GM19455 (cell line): ENCODE results near the gene LRRC10B.

Experiments
- ATAC-seq: cut with Tn5 transposase; IDR thresholded peaks from one replicate; pipeline ENCODE4 v1.9.1; 2021; ENCODE audit not compliant: unreplicated experiment

Gene LRRC10B

GRCh38 chr11:61528114-61528513 lies 19.6 kb downstream of the LRRC10B start:
- ATAC-seq = no peak

- ATAC-seq = no peak
These were observed 21.1 kb downstream of the LRRC10B start for GRCh38 chr11:61529537-61530225.

GRCh38 chr11:61531044-61531443 lies 22.5 kb downstream of the LRRC10B start:
- ATAC-seq = no peak

- ATAC-seq = no peak
These were observed 23.8 kb downstream of the LRRC10B start for GRCh38 chr11:61532134-61533038.

GRCh38 chr11:61533039-61533375 lies 24.5 kb downstream of the LRRC10B start:
- ATAC-seq = no peak

GRCh38 chr11:61533401-61533800 lies 24.9 kb downstream of the LRRC10B start:
- ATAC-seq = no peak

GRCh38 chr11:61534025-61534932 lies 25.7 kb downstream of the LRRC10B start:
- ATAC-seq = no peak

- no peak for ATAC-seq
These were observed 26.6 kb downstream of the LRRC10B start for GRCh38 chr11:61534933-61535839.

GRCh38 chr11:61535998-61536675 lies 27.6 kb downstream of the LRRC10B start:
- ATAC-seq = no peak

- ATAC-seq = no peak
These were observed 28.2 kb downstream of the LRRC10B start for GRCh38 chr11:61536676-61537270.

- ATAC-seq = no peak
These were observed 28.8 kb downstream of the LRRC10B start for GRCh38 chr11:61537326-61537725.

- ATAC-seq = no peak
These were observed 30.1 kb downstream of the LRRC10B start for GRCh38 chr11:61538636-61538961.

- no peak for ATAC-seq
These were observed 30.5 kb downstream of the LRRC10B start for GRCh38 chr11:61539006-61539405.

- ATAC-seq = no peak
These were observed 31.3 kb downstream of the LRRC10B start for GRCh38 chr11:61539831-61540357.

GRCh38 chr11:61540528-61540927 lies 32.0 kb downstream of the LRRC10B start:
- no peak for ATAC-seq

- no peak for ATAC-seq
These were observed 33.0 kb downstream of the LRRC10B start for GRCh38 chr11:61541598-61541997.

- ATAC-seq = no peak
These were observed 33.5 kb downstream of the LRRC10B start for GRCh38 chr11:61542024-61542461.

GRCh38 chr11:61542705-61543104 lies 34.2 kb downstream of the LRRC10B start:
- no peak for ATAC-seq
